Vagina (tissue), 2 donors: ENCODE measurements around the gene MRPL1.

Experiments
- POLR2A ChIP-seq, 2 donors: fragments of 450-650 bp; IDR thresholded peaks; one replicate each; pipeline ENCODE4 v1.6.1; 2017; ENCODE audit warnings: antibody characterized with exemption in 2 of 2, mild to moderate bottlenecking in 2 of 2, moderate library complexity in 2 of 2
- POLR2AphosphoS5 ChIP-seq, 2 donors: sonication (generic); formaldehyde crosslinking; IDR thresholded peaks; one replicate each; pipeline ENCODE4 v1.9.0; 2017; ENCODE audit warnings: antibody characterized with exemption in 2 of 2, mild to moderate bottlenecking in 2 of 2, low read depth in 1 of 2; ENCODE audit not compliant: insufficient read depth in 1 of 2
- TF ChIP-seq, protein P1 (sequence below), 3 experiments: fragments of 450-650 bp in 2 of 3; fragments of 200-600 bp in 1 of 3; sonication (generic) in 1 of 3; IDR thresholded peaks; one replicate each; pipeline ENCODE4 v1.5.1; 2017 to 2019; ENCODE audit warnings: antibody characterized with exemption in 3 of 3, mild to moderate bottlenecking in 2 of 3, moderate library complexity in 2 of 3

DNA sequence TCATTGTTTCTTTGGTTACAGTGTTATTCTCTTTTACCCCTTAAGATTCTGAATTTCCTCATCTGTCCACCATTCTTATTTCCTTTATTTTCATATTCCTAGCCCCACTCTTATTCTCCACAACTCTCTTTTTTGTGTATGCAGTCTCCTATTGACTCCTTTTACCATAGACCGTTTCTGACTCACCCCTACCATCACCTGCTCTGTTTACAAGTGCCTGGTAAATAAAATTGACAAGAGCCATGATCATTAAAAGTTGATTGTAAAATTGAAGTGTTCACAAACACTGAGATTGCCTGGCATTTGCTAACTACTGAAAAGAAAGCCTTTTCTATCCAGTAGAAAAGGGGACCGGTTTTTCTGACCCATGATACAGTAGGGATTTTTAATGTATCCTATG is 54.4 kb downstream of the MRPL1 start:
- TF ChIP-seq POLR2AphosphoS5 (IDR thresholded peaks at IDR 0.05; ENCODE audit: insufficient read depth in 1 of 2, low read depth in 1 of 2): no peak
- TF ChIP-seq, protein P1, sequence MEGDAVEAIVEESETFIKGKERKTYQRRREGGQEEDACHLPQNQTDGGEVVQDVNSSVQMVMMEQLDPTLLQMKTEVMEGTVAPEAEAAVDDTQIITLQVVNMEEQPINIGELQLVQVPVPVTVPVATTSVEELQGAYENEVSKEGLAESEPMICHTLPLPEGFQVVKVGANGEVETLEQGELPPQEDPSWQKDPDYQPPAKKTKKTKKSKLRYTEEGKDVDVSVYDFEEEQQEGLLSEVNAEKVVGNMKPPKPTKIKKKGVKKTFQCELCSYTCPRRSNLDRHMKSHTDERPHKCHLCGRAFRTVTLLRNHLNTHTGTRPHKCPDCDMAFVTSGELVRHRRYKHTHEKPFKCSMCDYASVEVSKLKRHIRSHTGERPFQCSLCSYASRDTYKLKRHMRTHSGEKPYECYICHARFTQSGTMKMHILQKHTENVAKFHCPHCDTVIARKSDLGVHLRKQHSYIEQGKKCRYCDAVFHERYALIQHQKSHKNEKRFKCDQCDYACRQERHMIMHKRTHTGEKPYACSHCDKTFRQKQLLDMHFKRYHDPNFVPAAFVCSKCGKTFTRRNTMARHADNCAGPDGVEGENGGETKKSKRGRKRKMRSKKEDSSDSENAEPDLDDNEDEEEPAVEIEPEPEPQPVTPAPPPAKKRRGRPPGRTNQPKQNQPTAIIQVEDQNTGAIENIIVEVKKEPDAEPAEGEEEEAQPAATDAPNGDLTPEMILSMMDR (IDR thresholded peaks at IDR 0.05): no peak
- TF ChIP-seq POLR2A (IDR thresholded peaks at IDR 0.05): no peak
